Endothelial cell of umbilical vein (primary cell): ENCODE data around the gene SLC15A1. TPM values are rescaled to one million over a fixed set of nuclear protein-coding genes. Genes with fewer than 3 reads are reported as not detected.

ENCODE experiments used
- BruUV-seq: library from RNA; stranded (reverse); fragments of 400-500 nt; replicated peaks from 2 replicates; lab custom pipeline; 2021; lab: Mats Ljungman, UMichigan
- CTCF ChIA-PET: fragments of 300-600, 350-600 bp; sonication (Branson Sonifier 250); formaldehyde crosslinking; loops from one replicate; lab custom pipeline; 2021; ENCODE audit warnings: antibody characterized with exemption, inconsistent platforms; lab: Charles Lee
- POLR2A ChIA-PET: fragments of 300-600, 350-600 bp; sonication (Branson Sonifier 250); formaldehyde crosslinking; loops from one replicate; lab custom pipeline; 2021; ENCODE audit warnings: antibody characterized with exemption, inconsistent platforms; lab: Charles Lee
- DNase-seq: peaks from one replicate; pipeline ENCODE4 v3.0.0-alpha.2; 2011; ENCODE audit warnings: low read depth, low spot score
- FAIRE-seq: peaks from 2 replicates; lab custom pipeline; 2011; peaks lifted over from hg19 to GRCh38; lab: Jason Lieb, UNC
- H2AFZ ChIP-seq: 2 replicates; pipeline ENCODE4 v1.6.0; 2012; ENCODE audit warnings: low read depth, low read length, control low read depth, inconsistent platforms
- H3K27ac ChIP-seq: 2 replicates; pipeline ENCODE4 v1.5.1; 2011; ENCODE audit warnings: low read depth, mild to moderate bottlenecking, control low read depth, low read length, moderate library complexity; ENCODE audit not compliant: insufficient read depth
- H3K27me3 ChIP-seq, 2 experiments: 2 replicates each; pipeline versions ENCODE4 v1.6.0 to v1.6.1; 2011; ENCODE audit warnings: low read length in 2 of 2, mixed read lengths in 1 of 2; ENCODE audit not compliant: control insufficient read depth in 2 of 2, insufficient read depth in 2 of 2
- H3K36me3 ChIP-seq, 2 experiments: 2 replicates in 1 of 2; 3 replicates in 1 of 2; pipeline ENCODE4 v1.5.1; 2011; ENCODE audit warnings: low read length in 2 of 2, mild to moderate bottlenecking in 1 of 2, moderate library complexity in 1 of 2; ENCODE audit not compliant: control insufficient read depth in 2 of 2, insufficient read depth in 2 of 2; ENCODE audit errors: extremely low read depth in 1 of 2
- H3K4me1 ChIP-seq: 3 replicates; pipeline ENCODE4 v1.5.1; 2011; ENCODE audit warnings: mild to moderate bottlenecking, low read length; ENCODE audit not compliant: control insufficient read depth, insufficient read depth; ENCODE audit errors: extremely low read depth
- H3K4me2 ChIP-seq: 2 replicates; pipeline ENCODE4 v1.6.1; 2011; ENCODE audit warnings: low read length, control low read depth, mixed read lengths; ENCODE audit not compliant: insufficient read depth
- H3K4me3 ChIP-seq, 3 experiments: fragments of 200-600 bp in 1 of 3; sonication (generic), shearing (Covaris generic) in 1 of 3; replicated peaks in 1 of 3; 2 replicates each; pipeline ENCODE4 v1.5.1; 2011 to 2016; ENCODE audit warnings: control low read depth in 3 of 3, low read length in 3 of 3, mild to moderate bottlenecking in 2 of 3, inconsistent platforms in 1 of 3, low read depth in 1 of 3, moderate library complexity in 1 of 3; ENCODE audit not compliant: insufficient read depth in 1 of 3
- H3K79me2 ChIP-seq: 2 replicates; pipeline ENCODE4 v1.6.0; 2012; ENCODE audit warnings: low read length, inconsistent platforms; ENCODE audit not compliant: control insufficient read depth, insufficient read depth
- H3K9ac ChIP-seq: replicated peaks from 2 replicates; pipeline ENCODE3; 2011; ENCODE audit warnings: low read length, control low read depth; ENCODE audit not compliant: insufficient read depth; ENCODE audit errors: extremely low read depth
- H3K9me1 ChIP-seq: replicated peaks from 3 replicates; pipeline ENCODE4 v1.6.0; 2011; ENCODE audit warnings: mild to moderate bottlenecking, low read length; ENCODE audit not compliant: control insufficient read depth, insufficient read depth; ENCODE audit errors: extremely low read depth
- H3K9me3 ChIP-seq: replicated peaks from 2 replicates; pipeline ENCODE4 v1.5.1; 2012; ENCODE audit warnings: low read length, inconsistent platforms; ENCODE audit not compliant: control insufficient read depth, insufficient read depth
- H4K20me1 ChIP-seq: replicated peaks from 2 replicates; pipeline ENCODE3; 2011; ENCODE audit warnings: mild to moderate bottlenecking, low read length; ENCODE audit not compliant: control insufficient read depth, insufficient read depth; ENCODE audit errors: extremely low read depth
- CTCF ChIP-seq, 2 donors: IDR thresholded peaks; 1 replicate in 1 of 2; 2 replicates in 1 of 2; pipeline ENCODE4 v1.5.1; 2011; ENCODE audit warnings: low read length in 2 of 2, mild to moderate bottlenecking in 2 of 2, moderate library complexity in 2 of 2, control low read depth in 1 of 2, inconsistent platforms in 1 of 2, low read depth in 1 of 2; ENCODE audit not compliant: insufficient read depth in 1 of 2; ENCODE audit errors: extremely low read depth in 1 of 2
- EZH2 ChIP-seq: IDR thresholded peaks from 2 replicates; pipeline ENCODE4 v1.6.1; 2012; ENCODE audit warnings: borderline replicate concordance, low read depth, mild to moderate bottlenecking, moderate library complexity, low read length, inconsistent platforms; ENCODE audit not compliant: severe bottlenecking
- FOS ChIP-seq: IDR thresholded peaks from 2 replicates; pipeline ENCODE4 v1.6.1; 2011; ENCODE audit warnings: mild to moderate bottlenecking, low read length, moderate library complexity, borderline replicate concordance; ENCODE audit not compliant: insufficient read depth
- GATA2 ChIP-seq: IDR thresholded peaks from 2 replicates; pipeline ENCODE4 v1.7.0; 2011; ENCODE audit warnings: low read depth, mild to moderate bottlenecking, moderate library complexity, mixed read lengths, low read length; ENCODE audit not compliant: insufficient read length, insufficient read depth
- JUN ChIP-seq: IDR thresholded peaks from 2 replicates; pipeline ENCODE4 v1.6.1; 2011; ENCODE audit warnings: borderline replicate concordance, low read depth; ENCODE audit not compliant: insufficient read length, insufficient read depth
- MAX ChIP-seq: IDR thresholded peaks from 2 replicates; pipeline ENCODE4 v1.6.1; 2011; ENCODE audit not compliant: insufficient read depth, insufficient read length
- MYC ChIP-seq: IDR thresholded peaks from one replicate; pipeline ENCODE4 v1.6.1; 2011; ENCODE audit warnings: mild to moderate bottlenecking, low read depth, low read length
- POLR2A ChIP-seq: IDR thresholded peaks from 2 replicates; pipeline ENCODE4 v1.6.1; 2012; ENCODE audit warnings: low read depth, mild to moderate bottlenecking, control low read depth, low read length
- POLR2AphosphoS5 ChIP-seq: IDR thresholded peaks from 2 replicates; pipeline ENCODE4 v1.6.1; 2012; ENCODE audit warnings: low read depth, mild to moderate bottlenecking, control low read depth, low read length, moderate library complexity; ENCODE audit not compliant: insufficient read depth
- dilution Hi-C: fragments of 300-500 bp; cut with MboI; formaldehyde crosslinking; loops from one replicate; pipeline ENCODE4 v1.15.0; 2019; ENCODE audit warnings: low sequenced_read_pairs; ENCODE audit not compliant: extremely low pct_ligation_motif_present
- intact Hi-C: fragments of 100-400 bp; cut with micrococcal nuclease; formaldehyde crosslinking; loops from one replicate; pipeline ENCODE4 v1.10.0; 2022
- polyA plus RNA-seq, 4 experiments: library from polyadenylated mRNA; depleted of rRNA in 3 of 4; stranded (reverse) in 3 of 4; unstranded in 1 of 4; fragments of >200 nt; gene quantifications; 2 replicates each; pipeline versions ENCODE4 v1.2.1 to v1.2.3, GENCODE V29; 2011 to 2012; ENCODE audit warnings: missing spikeins in 1 of 4
- total RNA-seq: library from RNA; stranded (reverse); gene quantifications from 2 replicates; pipeline ENCODE4 v1.2.3, GENCODE V29; 2021

Gene SLC15A1
- total and polyA plus RNA-seq, 2 donors (not counting 3 experiments of a cell fraction or from before 2014, with no cell fraction given), result not detected

- Histone ChIP-seq H3K79me2 (no peaks in the 10 kb centered on the region), H3K4me1 (no peaks in the 10 kb centered on the region), H3K27ac (no peak overlapping the region), H3K36me3 (no peaks in the 10 kb centered on the region), H3K9me3 (no peaks in the 10 kb centered on the region), H3K4me2 (no peak overlapping the region), H3K9ac (no peak overlapping the region), H3K4me3 (no peak overlapping the region), H4K20me1 (no peaks in the 10 kb centered on the region), H2AFZ (no peak overlapping the region), H3K9me1 (no peaks in the 10 kb centered on the region), H3K27me3 (peaks cover 23 to 29% of the 10 kb centered on the region in 2 experiments)
- FAIRE-seq (no peak), DNase-seq (no peak)
- POLR2A ChIA-PET, result no interaction called here
- intact Hi-C loops (no loop called here), dilution Hi-C loops (no loop called here)
- CTCF ChIA-PET, result no interaction called here
- BruUV-seq, result no TSS peak
- TF ChIP-seq POLR2A (no peak), POLR2AphosphoS5 (no peak), GATA2 (no peak), MYC (no peak), JUN (no peak), CTCF (IDR thresholded peaks at IDR 0.05; ENCODE audit: extremely low read depth in 1 of 2, insufficient read depth in 1 of 2, low read depth in 1 of 2, low read length in 2 of 2) (no peak), EZH2 (no peak), MAX (no peak), FOS (no peak)
Measured at GRCh38 chr13:98768522-98768921, 16.1 kb upstream of the SLC15A1 start.
